ENCODE results near the gene INTS4.
"Not testable (repeated sequence)": the region's sequence is repeated elsewhere in the genome, so short reads cannot be mapped to it uniquely, and the experiment has no call there.

DNA sequence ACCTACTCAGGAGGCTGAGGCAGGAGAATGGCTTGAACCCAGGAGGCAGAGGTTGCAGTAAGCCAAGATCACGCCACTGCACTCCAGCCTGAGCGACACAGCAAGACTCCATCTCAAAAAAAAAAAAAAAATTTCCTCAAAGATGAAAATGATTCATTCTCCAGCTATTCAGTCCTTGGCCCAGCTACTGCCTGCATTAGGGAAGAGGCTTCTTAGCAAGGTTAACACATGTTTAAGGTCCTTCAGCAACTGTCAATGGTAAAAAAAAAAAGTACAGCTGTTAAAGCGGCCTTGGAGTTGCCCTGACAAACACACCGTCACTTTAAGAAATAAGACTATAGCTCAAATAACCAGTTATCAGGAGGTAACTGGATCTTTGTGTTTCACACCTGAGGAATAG is 116.2 kb downstream of the INTS4 start:
- TF ChIP-seq, protein P1, sequence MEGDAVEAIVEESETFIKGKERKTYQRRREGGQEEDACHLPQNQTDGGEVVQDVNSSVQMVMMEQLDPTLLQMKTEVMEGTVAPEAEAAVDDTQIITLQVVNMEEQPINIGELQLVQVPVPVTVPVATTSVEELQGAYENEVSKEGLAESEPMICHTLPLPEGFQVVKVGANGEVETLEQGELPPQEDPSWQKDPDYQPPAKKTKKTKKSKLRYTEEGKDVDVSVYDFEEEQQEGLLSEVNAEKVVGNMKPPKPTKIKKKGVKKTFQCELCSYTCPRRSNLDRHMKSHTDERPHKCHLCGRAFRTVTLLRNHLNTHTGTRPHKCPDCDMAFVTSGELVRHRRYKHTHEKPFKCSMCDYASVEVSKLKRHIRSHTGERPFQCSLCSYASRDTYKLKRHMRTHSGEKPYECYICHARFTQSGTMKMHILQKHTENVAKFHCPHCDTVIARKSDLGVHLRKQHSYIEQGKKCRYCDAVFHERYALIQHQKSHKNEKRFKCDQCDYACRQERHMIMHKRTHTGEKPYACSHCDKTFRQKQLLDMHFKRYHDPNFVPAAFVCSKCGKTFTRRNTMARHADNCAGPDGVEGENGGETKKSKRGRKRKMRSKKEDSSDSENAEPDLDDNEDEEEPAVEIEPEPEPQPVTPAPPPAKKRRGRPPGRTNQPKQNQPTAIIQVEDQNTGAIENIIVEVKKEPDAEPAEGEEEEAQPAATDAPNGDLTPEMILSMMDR (IDR thresholded peaks at IDR 0.05 in 2 of 3, conservative IDR thresholded peaks at IDR 0.05 in 1 of 3; ENCODE audit: control insufficient read depth in 2 of 3, extremely low read depth in 1 of 3, insufficient read depth in 1 of 3, low read depth in 3 of 3, low read length in 3 of 3), result not testable (repeated sequence)
- not testable (repeated sequence) for TF ChIP-seq ASH2L (IDR thresholded peaks at IDR 0.05; ENCODE audit: borderline replicate concordance, low read depth); YY1 (IDR thresholded peaks at IDR 0.05; ENCODE audit: low read depth, low read length); TBL1XR1 (IDR thresholded peaks at IDR 0.05; ENCODE audit: low read depth, low read length); NFIC (IDR thresholded peaks at IDR 0.05; ENCODE audit: low read depth, low read length); SRF (IDR thresholded peaks at IDR 0.05; ENCODE audit: low read depth in 2 of 2, low read length in 2 of 2); RAD51 (IDR thresholded peaks at IDR 0.05); RFX5 (IDR thresholded peaks at IDR 0.05; ENCODE audit: low read depth, low read length); CBFB (IDR thresholded peaks at IDR 0.05; ENCODE audit: low read depth); MEF2A (IDR thresholded peaks at IDR 0.05; ENCODE audit: insufficient read depth, low read depth, low read length); RAD21 (IDR thresholded peaks at IDR 0.05; ENCODE audit: insufficient read depth, low read depth, low read length); TARDBP (IDR thresholded peaks at IDR 0.05; ENCODE audit: borderline replicate concordance)
- TF ChIP-seq, protein P2, sequence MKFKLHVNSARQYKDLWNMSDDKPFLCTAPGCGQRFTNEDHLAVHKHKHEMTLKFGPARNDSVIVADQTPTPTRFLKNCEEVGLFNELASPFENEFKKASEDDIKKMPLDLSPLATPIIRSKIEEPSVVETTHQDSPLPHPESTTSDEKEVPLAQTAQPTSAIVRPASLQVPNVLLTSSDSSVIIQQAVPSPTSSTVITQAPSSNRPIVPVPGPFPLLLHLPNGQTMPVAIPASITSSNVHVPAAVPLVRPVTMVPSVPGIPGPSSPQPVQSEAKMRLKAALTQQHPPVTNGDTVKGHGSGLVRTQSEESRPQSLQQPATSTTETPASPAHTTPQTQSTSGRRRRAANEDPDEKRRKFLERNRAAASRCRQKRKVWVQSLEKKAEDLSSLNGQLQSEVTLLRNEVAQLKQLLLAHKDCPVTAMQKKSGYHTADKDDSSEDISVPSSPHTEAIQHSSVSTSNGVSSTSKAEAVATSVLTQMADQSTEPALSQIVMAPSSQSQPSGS (IDR thresholded peaks at IDR 0.05; ENCODE audit: low read length), result not testable (repeated sequence)
- TF ChIP-seq, protein P3, sequence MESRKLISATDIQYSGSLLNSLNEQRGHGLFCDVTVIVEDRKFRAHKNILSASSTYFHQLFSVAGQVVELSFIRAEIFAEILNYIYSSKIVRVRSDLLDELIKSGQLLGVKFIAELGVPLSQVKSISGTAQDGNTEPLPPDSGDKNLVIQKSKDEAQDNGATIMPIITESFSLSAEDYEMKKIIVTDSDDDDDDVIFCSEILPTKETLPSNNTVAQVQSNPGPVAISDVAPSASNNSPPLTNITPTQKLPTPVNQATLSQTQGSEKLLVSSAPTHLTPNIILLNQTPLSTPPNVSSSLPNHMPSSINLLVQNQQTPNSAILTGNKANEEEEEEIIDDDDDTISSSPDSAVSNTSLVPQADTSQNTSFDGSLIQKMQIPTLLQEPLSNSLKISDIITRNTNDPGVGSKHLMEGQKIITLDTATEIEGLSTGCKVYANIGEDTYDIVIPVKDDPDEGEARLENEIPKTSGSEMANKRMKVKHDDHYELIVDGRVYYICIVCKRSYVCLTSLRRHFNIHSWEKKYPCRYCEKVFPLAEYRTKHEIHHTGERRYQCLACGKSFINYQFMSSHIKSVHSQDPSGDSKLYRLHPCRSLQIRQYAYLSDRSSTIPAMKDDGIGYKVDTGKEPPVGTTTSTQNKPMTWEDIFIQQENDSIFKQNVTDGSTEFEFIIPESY (IDR thresholded peaks at IDR 0.05), result not testable (repeated sequence)

Measured in GM12878 (cell line).